Neural crest cell (in vitro differentiated cells): ENCODE results near the gene HRH3. TPM values are rescaled to one million over a fixed set of nuclear protein-coding genes. Genes with fewer than 3 reads are reported as not detected.

Experiments
- DNase-seq: peaks from one replicate; pipeline ENCODE4 v3.0.0; 2021; ENCODE audit warnings: low read depth, mixed read lengths, low spot score
- H3K27ac Mint-ChIP-seq: one replicate; pipeline ENCODE4 v1.8.0; 2021; ENCODE audit warnings: mild to moderate bottlenecking, mixed read lengths; ENCODE audit not compliant: unreplicated experiment
- H3K27me3 Mint-ChIP-seq: 2 replicates; pipeline ENCODE4 v1.8.0; 2021; ENCODE audit warnings: low read depth, mild to moderate bottlenecking, mixed read lengths
- H3K36me3 Mint-ChIP-seq: 2 replicates; pipeline ENCODE4 v1.8.0; 2021; ENCODE audit warnings: low read depth, mild to moderate bottlenecking, mixed read lengths
- H3K4me1 Mint-ChIP-seq: 2 replicates; pipeline ENCODE4 v1.8.0; 2021; ENCODE audit warnings: mixed read lengths
- H3K4me3 Mint-ChIP-seq: one replicate; pipeline ENCODE4 v1.8.0; 2021; ENCODE audit warnings: mild to moderate bottlenecking, mixed read lengths
- H3K9me3 Mint-ChIP-seq: 2 replicates; pipeline ENCODE4 v1.8.0; 2021; ENCODE audit warnings: mixed read lengths
- total RNA-seq: library from RNA; stranded (reverse); gene quantifications from 2 replicates; pipeline ENCODE4 v1.2.1, GENCODE V29; 2021
- TF ChIP-seq, protein P1 (sequence below): fragments of 200-600 bp; sonication (generic); conservative IDR thresholded peaks from 2 replicates; pipeline ENCODE4 v1.5.0; 2021; ENCODE audit warnings: antibody characterized with exemption, mild to moderate bottlenecking

Gene HRH3
- total RNA-seq, 1 donor from 2014 or later = 0.75 TPM

DNA sequence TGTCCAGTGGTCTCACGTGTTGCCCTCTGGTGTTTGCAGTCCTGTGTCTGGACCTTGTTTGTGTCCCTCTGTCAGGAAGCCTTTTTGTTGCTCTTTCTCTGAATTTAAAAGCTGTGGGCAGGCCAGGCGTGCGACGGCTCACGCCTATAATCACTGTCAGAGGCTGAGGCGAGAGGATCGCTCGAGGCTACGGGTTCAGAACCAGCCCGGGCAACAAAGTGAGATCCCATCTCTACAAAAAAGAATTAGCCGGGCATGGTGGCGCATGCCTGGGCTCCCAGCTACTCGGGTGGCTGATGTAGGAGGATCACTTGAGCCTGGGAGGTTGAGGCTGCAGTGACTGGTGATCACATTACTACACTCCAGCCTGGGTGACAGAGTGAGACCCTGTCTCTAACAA lies 46.8 kb upstream of the HRH3 start:
- H3K36me3 Mint-ChIP-seq = peaks cover 11% of the 10 kb centered on the region
- no peaks in the 10 kb centered on the region for H3K9me3 Mint-ChIP-seq
- H3K4me1 Mint-ChIP-seq = no peaks in the 10 kb centered on the region
- no peak overlapping the region for H3K27ac Mint-ChIP-seq
- no peak for DNase-seq
- TF ChIP-seq, protein P1, sequence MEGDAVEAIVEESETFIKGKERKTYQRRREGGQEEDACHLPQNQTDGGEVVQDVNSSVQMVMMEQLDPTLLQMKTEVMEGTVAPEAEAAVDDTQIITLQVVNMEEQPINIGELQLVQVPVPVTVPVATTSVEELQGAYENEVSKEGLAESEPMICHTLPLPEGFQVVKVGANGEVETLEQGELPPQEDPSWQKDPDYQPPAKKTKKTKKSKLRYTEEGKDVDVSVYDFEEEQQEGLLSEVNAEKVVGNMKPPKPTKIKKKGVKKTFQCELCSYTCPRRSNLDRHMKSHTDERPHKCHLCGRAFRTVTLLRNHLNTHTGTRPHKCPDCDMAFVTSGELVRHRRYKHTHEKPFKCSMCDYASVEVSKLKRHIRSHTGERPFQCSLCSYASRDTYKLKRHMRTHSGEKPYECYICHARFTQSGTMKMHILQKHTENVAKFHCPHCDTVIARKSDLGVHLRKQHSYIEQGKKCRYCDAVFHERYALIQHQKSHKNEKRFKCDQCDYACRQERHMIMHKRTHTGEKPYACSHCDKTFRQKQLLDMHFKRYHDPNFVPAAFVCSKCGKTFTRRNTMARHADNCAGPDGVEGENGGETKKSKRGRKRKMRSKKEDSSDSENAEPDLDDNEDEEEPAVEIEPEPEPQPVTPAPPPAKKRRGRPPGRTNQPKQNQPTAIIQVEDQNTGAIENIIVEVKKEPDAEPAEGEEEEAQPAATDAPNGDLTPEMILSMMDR = no peak
- no peaks in the 10 kb centered on the region for H3K27me3 Mint-ChIP-seq
- no peak overlapping the region for H3K4me3 Mint-ChIP-seq

DNA sequence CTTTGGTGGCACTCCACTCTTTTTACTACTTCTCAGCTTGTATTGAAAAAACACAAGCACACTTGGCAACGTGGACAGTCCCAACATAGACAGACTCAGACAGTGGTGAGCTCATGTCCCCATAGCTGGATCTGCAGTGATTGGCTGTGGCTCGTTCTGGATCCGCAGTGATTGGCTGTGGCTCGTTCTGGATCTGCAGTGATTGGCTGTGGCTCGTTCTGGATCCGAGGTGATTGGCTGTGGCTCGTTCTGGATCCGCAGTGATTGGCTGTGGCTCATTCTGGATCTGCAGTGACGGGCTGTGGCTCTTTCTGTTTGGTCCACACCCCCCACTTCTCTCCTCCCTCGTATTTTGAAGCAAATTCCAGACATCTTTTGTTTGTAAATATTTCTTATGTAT lies 46.3 kb upstream of the HRH3 start:
- Mint-ChIP-seq H3K36me3 (peaks cover 11% of the 10 kb centered on the region), H3K4me3 (no peak overlapping the region), H3K4me1 (no peaks in the 10 kb centered on the region), H3K27me3 (no peaks in the 10 kb centered on the region), H3K27ac (no peak overlapping the region), H3K9me3 (no peaks in the 10 kb centered on the region)
- no peak for DNase-seq
- TF ChIP-seq, protein P1 = no peak

DNA sequence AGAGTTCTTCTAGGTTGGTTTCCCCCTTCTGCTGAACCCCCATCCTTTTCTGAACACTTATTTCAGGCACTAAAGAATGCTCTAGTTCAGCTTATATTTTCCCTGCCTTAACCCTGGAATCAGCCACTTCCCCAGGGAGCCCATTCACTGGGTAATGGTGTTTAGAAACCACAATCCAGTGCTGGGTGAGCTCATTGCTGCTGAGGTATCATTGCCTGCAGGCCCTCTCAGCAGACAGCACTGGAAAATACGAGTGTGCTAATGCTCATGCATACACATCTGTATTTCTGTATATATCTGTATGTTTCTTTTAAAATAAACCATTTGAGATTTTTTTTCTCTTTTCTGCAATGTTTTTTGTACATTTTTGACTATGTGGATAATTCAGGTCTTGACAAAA lies 45.3 kb upstream of the HRH3 start:
- Mint-ChIP-seq H3K4me1 (no peaks in the 10 kb centered on the region), H3K27ac (no peak overlapping the region), H3K4me3 (no peak overlapping the region), H3K27me3 (no peaks in the 10 kb centered on the region), H3K9me3 (no peaks in the 10 kb centered on the region), H3K36me3 (peaks cover 11% of the 10 kb centered on the region)
- TF ChIP-seq, protein P1 = no peak
- DNase-seq = no peak

DNA sequence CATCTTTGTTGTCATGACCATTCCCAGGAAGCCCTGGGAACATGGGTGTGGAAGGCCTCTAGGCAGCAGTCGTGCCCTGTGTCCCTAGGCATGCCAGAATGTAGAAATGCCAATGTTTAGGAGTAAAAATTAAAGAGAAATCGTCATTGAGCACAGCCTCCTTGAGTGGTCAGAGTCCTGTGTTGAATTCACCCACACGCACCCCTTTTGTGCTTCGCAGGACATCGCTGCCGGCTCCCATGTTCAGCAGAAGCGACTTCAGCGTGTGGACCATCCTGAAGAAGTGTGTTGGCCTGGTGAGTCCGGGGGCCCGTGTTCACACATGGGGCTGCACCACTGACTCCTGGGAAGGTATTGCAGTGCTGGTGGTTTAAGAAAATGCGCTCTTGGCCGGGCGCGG lies 43.3 kb upstream of the HRH3 start:
- no peaks in the 10 kb centered on the region for H3K4me1 Mint-ChIP-seq
- TF ChIP-seq, protein P1 = no peak
- DNase-seq = no peak
- H3K36me3 Mint-ChIP-seq = peaks cover 11% of the 10 kb centered on the region
- H3K9me3 Mint-ChIP-seq = no peaks in the 10 kb centered on the region
- H3K27me3 Mint-ChIP-seq = no peaks in the 10 kb centered on the region
- H3K27ac Mint-ChIP-seq = no peak overlapping the region
- no peak overlapping the region for H3K4me3 Mint-ChIP-seq

DNA sequence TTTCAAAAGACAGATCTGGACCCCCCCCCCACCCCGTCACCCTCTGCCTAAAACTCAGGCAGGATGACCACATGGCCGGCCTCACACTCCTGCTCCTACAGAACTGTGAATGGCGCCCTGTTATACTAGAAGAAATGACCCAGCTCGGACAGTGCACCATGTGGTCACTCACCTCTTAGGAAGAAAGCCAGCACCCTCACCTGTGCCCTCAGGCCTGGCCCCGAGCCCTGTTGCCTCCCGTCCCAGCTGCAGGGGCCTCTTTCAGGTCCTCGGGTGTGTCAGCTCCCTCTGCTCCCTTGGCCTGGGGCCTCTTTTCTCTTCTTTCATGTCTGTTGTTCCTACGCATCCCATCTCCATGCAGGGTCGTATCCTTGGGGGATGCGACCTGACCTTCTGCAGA lies 42.0 kb upstream of the HRH3 start:
- Mint-ChIP-seq H3K36me3 (peaks cover 11% of the 10 kb centered on the region), H3K4me3 (no peak overlapping the region), H3K9me3 (no peaks in the 10 kb centered on the region), H3K4me1 (no peaks in the 10 kb centered on the region), H3K27ac (no peak overlapping the region), H3K27me3 (no peaks in the 10 kb centered on the region)
- TF ChIP-seq, protein P1 = no peak
- no peak for DNase-seq

DNA sequence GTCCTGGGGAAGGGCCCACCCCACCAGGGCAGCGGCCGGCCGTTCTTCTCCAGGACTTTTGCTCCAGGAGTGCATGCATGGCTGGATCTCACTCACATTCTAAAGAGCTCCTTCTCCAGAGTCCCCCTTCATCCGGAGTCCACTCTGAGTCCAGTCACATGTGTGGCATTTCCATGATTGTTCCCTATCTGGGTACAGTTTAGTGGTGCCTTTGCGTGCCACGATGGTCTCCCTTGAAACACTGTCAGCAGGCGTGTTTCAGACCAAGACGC lies 39.2 kb upstream of the HRH3 start:
- Mint-ChIP-seq H3K27ac (no peak overlapping the region), H3K36me3 (peaks cover 3% of the 10 kb centered on the region), H3K27me3 (no peaks in the 10 kb centered on the region), H3K9me3 (no peaks in the 10 kb centered on the region), H3K4me1 (no peaks in the 10 kb centered on the region), H3K4me3 (no peak overlapping the region)
- TF ChIP-seq, protein P1 = no peak
- no peak for DNase-seq
